IPS-20b (cell line): ENCODE results near the gene CPVL.

Experiments used
- H3K27ac ChIP-seq: one replicate; pipeline ENCODE4 v1.5.1; 2013; ENCODE audit warnings: low read length
- H3K27me3 ChIP-seq: 2 replicates; pipeline ENCODE4 v1.6.1; 2013; ENCODE audit warnings: mild to moderate bottlenecking, low read length, inconsistent platforms; ENCODE audit not compliant: insufficient read depth
- H3K36me3 ChIP-seq: 2 replicates; pipeline ENCODE4 v1.6.1; 2013; ENCODE audit warnings: low read depth, mild to moderate bottlenecking, inconsistent platforms, low read length, moderate library complexity; ENCODE audit not compliant: insufficient read depth
- H3K4me1 ChIP-seq: 2 replicates; pipeline ENCODE4 v1.6.1; 2013; ENCODE audit warnings: mild to moderate bottlenecking, control low read depth, inconsistent platforms, low read length, moderate library complexity; ENCODE audit not compliant: insufficient read depth
- H3K4me3 ChIP-seq: 2 replicates; pipeline ENCODE4 v1.5.1; 2013; ENCODE audit warnings: mild to moderate bottlenecking, low read length, inconsistent platforms
- H3K9ac ChIP-seq: 2 replicates; pipeline ENCODE4 v1.6.1; 2013; ENCODE audit warnings: low read depth, mild to moderate bottlenecking, inconsistent platforms, low read length, moderate library complexity
- H3K9me3 ChIP-seq: 2 replicates; pipeline ENCODE4 v1.6.1; 2013; ENCODE audit warnings: mild to moderate bottlenecking, low read depth, low read length, inconsistent platforms; ENCODE audit not compliant: insufficient read depth

The CPVL gene

GRCh38 chr7:29035044-29035740 lies 111.1 kb downstream of the CPVL start:
- Histone ChIP-seq H3K27me3 (no peaks in the 10 kb centered on the region), H3K9me3 (no peaks in the 10 kb centered on the region), H3K27ac (no peak overlapping the region), H3K4me1 (peaks cover 11% of the 10 kb centered on the region), H3K36me3 (no peaks in the 10 kb centered on the region), H3K9ac (no peak overlapping the region), H3K4me3 (no peak overlapping the region)

- no peaks in the 10 kb centered on the region for H3K9me3 ChIP-seq
- H3K9ac ChIP-seq, result no peak overlapping the region
- H3K4me1 ChIP-seq, result peaks cover 7% of the 10 kb centered on the region
- no peak overlapping the region for H3K27ac ChIP-seq
- H3K4me3 ChIP-seq, result no peak overlapping the region
- H3K27me3 ChIP-seq, result no peaks in the 10 kb centered on the region
- no peaks in the 10 kb centered on the region for H3K36me3 ChIP-seq
These were observed 112.8 kb downstream of the CPVL start for GRCh38 chr7:29033584-29033983.

- Histone ChIP-seq H3K36me3 (no peaks in the 10 kb centered on the region), H3K4me3 (no peak overlapping the region), H3K9me3 (0 out of 2 replicates have a peak, but pooled peaks cover under 1% of the 10 kb centered on the region), H3K4me1 (no peaks in the 10 kb centered on the region), H3K27me3 (no peaks in the 10 kb centered on the region), H3K9ac (no peak overlapping the region), H3K27ac (no peak overlapping the region)
These were observed 114.2 kb downstream of the CPVL start for GRCh38 chr7:29032146-29032545.

DNA sequence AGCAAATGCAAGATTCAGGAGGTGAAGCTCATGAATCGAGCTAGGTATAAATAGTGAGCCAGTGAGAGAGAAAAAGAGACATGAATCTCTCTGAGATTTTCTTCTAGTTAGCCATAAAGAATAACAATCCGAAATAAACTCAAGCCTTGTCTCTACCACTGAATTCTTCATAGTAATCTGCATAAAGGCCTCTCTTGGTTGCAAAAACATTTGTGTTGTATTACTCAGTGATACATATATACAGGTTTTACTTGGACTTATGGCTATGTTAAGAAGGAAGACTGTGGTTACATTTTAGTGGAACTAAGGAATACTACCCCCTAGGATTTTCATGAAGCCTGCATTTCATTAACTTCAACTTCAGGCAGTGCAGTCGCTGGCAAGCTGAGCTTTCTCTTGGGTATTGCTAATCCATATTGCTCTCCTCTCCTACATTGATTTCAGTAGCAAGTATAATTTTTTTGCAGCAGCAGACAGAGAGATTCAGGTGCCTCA lies 115.5 kb downstream of the CPVL start:
- H3K4me1 ChIP-seq, result no peaks in the 10 kb centered on the region
- no peaks in the 10 kb centered on the region for H3K27me3 ChIP-seq
- H3K4me3 ChIP-seq, result no peak overlapping the region
- no peak overlapping the region for H3K9ac ChIP-seq
- H3K9me3 ChIP-seq, result 0 out of 2 replicates have a peak, but pooled peaks cover 4% of the 10 kb centered on the region
- no peak overlapping the region for H3K27ac ChIP-seq
- H3K36me3 ChIP-seq, result no peaks in the 10 kb centered on the region

- no peaks in the 10 kb centered on the region for H3K4me1 ChIP-seq
- H3K4me3 ChIP-seq, result no peak overlapping the region
- no peaks in the 10 kb centered on the region for H3K27me3 ChIP-seq
- peaks cover 14% of the 10 kb centered on the region; the same call in 1 of the 2 replicates for H3K9me3 ChIP-seq
- no peak overlapping the region for H3K27ac ChIP-seq
- H3K36me3 ChIP-seq, result no peaks in the 10 kb centered on the region
- H3K9ac ChIP-seq, result no peak overlapping the region
These were observed 123.9 kb downstream of the CPVL start for GRCh38 chr7:29022291-29022988.

DNA sequence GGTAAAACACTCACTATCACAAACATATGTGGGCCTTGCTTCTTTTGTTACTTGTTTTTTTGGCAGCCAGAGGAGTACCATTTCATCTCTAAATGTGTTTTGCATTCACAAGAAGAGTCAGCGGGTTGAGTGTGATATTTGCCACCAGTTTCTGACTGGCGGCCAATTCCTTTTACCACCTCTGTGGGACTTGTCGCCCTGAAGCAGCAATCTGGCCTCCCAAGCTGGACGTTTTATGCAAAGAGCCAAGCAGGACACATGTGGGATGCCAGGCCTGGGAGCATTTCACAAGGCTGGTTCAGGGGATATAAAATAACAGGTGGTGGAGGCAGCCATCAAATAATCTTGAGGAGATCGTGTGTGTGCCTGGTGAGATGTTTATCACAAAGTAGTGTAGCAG lies 126.4 kb downstream of the CPVL start:
- Histone ChIP-seq H3K36me3 (no peaks in the 10 kb centered on the region), H3K9me3 (peaks cover 8% of the 10 kb centered on the region; the same call in 1 of the 2 replicates), H3K4me3 (no peak overlapping the region), H3K27ac (no peak overlapping the region), H3K9ac (no peak overlapping the region), H3K27me3 (no peaks in the 10 kb centered on the region), H3K4me1 (no peaks in the 10 kb centered on the region)

DNA sequence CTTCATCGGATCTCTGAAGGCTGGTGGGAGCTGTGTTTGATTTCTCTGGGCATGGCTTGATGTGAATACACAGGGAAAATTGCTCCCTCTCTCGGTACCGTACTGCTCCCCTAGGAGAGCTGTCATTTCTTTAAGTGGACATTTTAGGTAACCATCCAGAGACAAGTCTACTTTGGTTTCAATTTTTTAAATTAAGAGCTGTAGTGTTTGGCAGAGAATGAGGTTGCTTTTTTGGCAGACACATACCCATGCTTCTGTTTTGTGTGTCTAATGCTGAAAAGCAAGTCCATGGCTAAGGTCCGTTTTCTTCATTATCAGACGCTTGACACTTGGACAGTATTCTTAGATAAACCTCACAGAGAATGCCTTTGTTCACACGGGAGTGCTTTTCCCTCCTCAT lies 127.0 kb downstream of the CPVL start:
- no peak overlapping the region for H3K27ac ChIP-seq
- H3K9me3 ChIP-seq, result peaks cover 4% of the 10 kb centered on the region; the same call in 1 of the 2 replicates
- H3K4me3 ChIP-seq, result no peak overlapping the region
- H3K36me3 ChIP-seq, result no peaks in the 10 kb centered on the region
- no peaks in the 10 kb centered on the region for H3K27me3 ChIP-seq
- H3K9ac ChIP-seq, result no peak overlapping the region
- H3K4me1 ChIP-seq, result no peaks in the 10 kb centered on the region

DNA sequence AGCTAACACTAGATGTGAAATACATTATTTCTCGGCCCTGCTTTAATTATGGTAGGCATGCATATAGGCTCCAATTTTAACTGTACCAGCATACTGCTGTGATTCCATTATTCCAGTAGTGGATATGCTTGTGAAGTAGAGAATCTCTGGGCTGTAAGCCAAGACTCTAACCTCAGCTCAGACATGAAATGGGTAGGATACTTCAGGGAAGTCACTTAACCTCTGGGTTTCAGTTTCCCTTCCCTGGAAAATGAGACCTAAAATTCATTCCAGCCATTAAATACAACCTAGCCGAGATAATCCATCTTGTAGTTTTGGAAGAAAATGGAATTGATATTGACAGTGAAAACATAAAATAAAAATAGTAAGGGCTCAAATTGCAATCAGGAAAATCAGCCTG lies 128.6 kb downstream of the CPVL start:
- Histone ChIP-seq H3K27ac (no peak overlapping the region), H3K9ac (no peak overlapping the region), H3K4me3 (no peak overlapping the region), H3K4me1 (no peaks in the 10 kb centered on the region), H3K27me3 (no peaks in the 10 kb centered on the region), H3K9me3 (no peaks in the 10 kb centered on the region), H3K36me3 (no peaks in the 10 kb centered on the region)

DNA sequence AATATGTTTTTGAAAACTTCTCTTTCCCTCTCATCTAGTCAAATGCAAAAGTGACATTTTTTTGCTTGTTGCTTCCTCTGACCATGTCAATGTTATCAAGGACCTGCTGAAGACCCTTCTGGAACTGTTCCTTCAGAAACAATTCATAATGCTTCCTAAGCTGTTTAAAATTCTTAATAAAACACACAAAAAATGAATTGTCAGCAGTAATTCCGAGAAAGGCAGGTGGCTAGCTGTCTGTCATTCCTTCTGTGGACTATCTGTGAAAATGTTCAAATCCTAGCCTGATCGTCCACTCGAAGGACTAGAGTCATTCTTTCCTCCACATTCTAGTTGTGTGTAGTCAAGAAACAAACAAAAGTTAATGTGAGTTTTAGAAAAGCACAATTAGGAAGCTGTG lies 131.6 kb downstream of the CPVL start:
- Histone ChIP-seq H3K4me3 (no peak overlapping the region), H3K27ac (no peak overlapping the region), H3K36me3 (no peaks in the 10 kb centered on the region), H3K27me3 (no peaks in the 10 kb centered on the region), H3K9me3 (no peaks in the 10 kb centered on the region), H3K4me1 (no peaks in the 10 kb centered on the region), H3K9ac (no peak overlapping the region)

DNA sequence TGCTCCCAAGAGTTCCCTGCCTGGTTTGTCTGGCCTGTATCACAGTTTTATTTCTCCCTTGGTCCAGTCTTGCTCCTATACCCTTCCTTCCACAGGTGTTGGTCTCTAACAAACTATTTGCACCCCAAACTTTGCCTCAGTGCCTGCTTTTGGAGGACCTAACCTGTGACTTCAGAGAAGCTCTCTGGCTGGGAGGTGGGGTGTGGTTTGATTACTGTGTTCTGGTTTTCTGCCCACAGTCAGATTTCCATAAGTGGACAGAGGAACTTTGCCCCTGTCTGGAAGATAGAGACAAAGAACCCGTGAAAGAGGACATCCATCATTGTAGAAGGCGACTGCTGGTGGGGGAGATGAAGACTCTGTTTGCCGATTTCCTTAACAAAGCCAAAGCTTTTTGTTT lies 132.4 kb downstream of the CPVL start:
- no peak overlapping the region for H3K27ac ChIP-seq
- H3K9me3 ChIP-seq, result no peaks in the 10 kb centered on the region
- H3K9ac ChIP-seq, result no peak overlapping the region
- no peaks in the 10 kb centered on the region for H3K36me3 ChIP-seq
- H3K4me3 ChIP-seq, result no peak overlapping the region
- no peaks in the 10 kb centered on the region for H3K4me1 ChIP-seq
- H3K27me3 ChIP-seq, result no peaks in the 10 kb centered on the region

GRCh38 chr7:29013082-29013695 lies 133.1 kb downstream of the CPVL start:
- Histone ChIP-seq H3K27ac (no peak overlapping the region), H3K27me3 (no peaks in the 10 kb centered on the region), H3K4me3 (no peak overlapping the region), H3K9ac (no peak overlapping the region), H3K9me3 (no peaks in the 10 kb centered on the region), H3K4me1 (no peaks in the 10 kb centered on the region), H3K36me3 (no peaks in the 10 kb centered on the region)

DNA sequence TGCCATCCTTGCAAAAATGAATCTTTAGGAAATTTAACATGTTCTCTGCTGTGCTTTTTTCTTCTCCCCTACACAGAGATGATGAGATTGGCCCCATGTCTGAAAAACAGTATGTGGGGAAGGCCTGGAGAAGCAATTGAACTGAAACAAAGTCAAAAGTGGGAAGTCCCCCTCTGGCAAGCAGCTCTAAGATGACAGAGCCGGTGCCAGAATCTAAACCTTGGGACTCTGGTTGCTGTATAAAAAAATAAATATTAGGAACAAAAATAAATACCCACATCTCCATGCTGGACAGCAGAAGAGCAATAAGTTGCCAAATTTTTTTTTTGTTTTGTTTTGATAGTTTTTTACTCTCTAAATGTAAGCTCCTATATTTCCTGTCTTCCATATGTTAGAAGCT lies 136.4 kb downstream of the CPVL start:
- Histone ChIP-seq H3K9ac (no peak overlapping the region), H3K9me3 (no peaks in the 10 kb centered on the region), H3K36me3 (no peaks in the 10 kb centered on the region), H3K27ac (no peak overlapping the region), H3K4me3 (no peak overlapping the region), H3K4me1 (peaks cover 6% of the 10 kb centered on the region; the same call in 1 of the 2 replicates), H3K27me3 (no peaks in the 10 kb centered on the region)
